OCI-LY7 (cell line): ENCODE data around the gene LGALS9C.
"Not testable (repeated sequence)": the region's sequence is repeated elsewhere in the genome, so short reads cannot be mapped to it uniquely, and the experiment has no call there.

Experiments
- EZH2phosphoT487 ChIP-seq: fragments of 200-600 bp; sonication (generic); IDR thresholded peaks from 2 replicates; pipeline ENCODE4 v1.6.1; 2018; ENCODE audit warnings: low read depth, borderline replicate concordance, mild to moderate bottlenecking, mixed run types, antibody characterized with exemption, low read length, moderate library complexity, mixed read lengths
- TF ChIP-seq, protein P1 (sequence below): fragments of 200-600 bp; sonication (generic); conservative IDR thresholded peaks from 2 replicates; pipeline ENCODE4 v1.5.1; 2014; ENCODE audit warnings: mild to moderate bottlenecking, antibody characterized with exemption, low read length, moderate library complexity, mixed read lengths

- TF ChIP-seq, protein P1, sequence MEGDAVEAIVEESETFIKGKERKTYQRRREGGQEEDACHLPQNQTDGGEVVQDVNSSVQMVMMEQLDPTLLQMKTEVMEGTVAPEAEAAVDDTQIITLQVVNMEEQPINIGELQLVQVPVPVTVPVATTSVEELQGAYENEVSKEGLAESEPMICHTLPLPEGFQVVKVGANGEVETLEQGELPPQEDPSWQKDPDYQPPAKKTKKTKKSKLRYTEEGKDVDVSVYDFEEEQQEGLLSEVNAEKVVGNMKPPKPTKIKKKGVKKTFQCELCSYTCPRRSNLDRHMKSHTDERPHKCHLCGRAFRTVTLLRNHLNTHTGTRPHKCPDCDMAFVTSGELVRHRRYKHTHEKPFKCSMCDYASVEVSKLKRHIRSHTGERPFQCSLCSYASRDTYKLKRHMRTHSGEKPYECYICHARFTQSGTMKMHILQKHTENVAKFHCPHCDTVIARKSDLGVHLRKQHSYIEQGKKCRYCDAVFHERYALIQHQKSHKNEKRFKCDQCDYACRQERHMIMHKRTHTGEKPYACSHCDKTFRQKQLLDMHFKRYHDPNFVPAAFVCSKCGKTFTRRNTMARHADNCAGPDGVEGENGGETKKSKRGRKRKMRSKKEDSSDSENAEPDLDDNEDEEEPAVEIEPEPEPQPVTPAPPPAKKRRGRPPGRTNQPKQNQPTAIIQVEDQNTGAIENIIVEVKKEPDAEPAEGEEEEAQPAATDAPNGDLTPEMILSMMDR: not testable (repeated sequence)
- not testable (repeated sequence) for TF ChIP-seq EZH2phosphoT487
Observed at GRCh38 chr17:18525015-18525414, 48.4 kb downstream of the LGALS9C start.
